ENCODE data around the gene DMKN.

DMKN gene

GRCh38 chr19:35458731-35459391 lies 54.6 kb downstream of the DMKN start:
- no peak for DNase-seq

GRCh38 chr19:35458192-35458591 lies 55.3 kb downstream of the DMKN start:
- no peak for DNase-seq

DNA sequence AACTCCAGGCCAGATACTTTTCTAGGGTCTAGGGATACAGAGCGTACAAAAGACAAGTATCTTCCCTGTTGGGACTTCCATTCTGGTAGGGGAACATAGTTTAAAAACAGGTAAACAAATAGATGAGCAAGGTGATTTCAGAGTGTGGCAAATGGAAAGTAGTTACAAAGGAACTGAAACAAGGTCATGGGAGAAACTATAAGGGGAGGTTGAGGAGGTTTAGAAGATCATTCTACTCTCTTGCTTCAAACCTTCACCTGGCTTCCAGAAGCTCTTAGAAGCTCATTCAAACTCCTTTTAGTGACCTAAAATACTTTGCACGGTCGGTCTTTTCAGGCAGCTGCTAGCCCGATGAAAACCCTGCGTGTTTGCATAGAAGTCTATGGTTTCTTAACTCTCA lies 56.3 kb downstream of the DMKN start:
- DNase-seq, result no peak

- no peak for DNase-seq
These were observed 57.7 kb downstream of the DMKN start for GRCh38 chr19:35455616-35456201.

GRCh38 chr19:35454663-35455062 lies 58.8 kb downstream of the DMKN start:
- no peak for DNase-seq

DNA sequence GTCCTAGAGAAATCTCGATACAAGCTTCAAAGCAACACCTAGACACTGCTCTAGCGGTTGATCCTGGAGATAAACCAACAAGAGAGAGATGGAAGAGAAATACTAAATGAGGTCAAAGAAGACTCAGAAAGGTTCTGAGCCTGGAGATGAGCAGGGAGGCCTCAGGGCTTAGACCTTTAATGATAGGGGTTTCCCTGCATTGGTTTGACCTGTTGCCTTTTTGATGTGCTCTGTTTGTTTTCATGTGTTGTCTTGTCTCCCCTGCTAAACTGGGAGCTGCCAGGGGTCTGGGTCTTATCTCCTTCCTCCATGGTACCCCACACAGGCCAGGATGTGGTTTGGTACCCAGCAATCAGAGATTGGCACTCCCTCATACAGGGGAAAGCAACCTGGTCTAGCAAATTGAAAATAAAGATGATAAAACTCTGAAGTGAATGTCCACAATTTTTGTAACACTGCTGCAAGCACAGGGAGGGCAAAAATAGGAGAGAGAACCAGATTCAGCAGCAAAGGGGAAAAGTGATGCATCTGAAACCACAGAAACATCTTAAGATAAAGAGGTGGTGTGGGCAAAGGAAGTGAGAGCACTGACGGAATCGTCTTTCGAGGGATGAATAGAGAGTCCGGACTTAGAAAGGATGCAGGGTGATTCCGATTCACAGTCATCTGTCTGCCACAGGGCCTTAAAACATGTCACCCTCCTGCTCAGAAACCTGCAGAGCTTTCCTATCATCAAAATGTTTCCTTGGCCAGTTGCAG lies 61.9 kb downstream of the DMKN start:
- no peak for DNase-seq

- DNase-seq, result peak; percentile 6
These were observed 63.9 kb downstream of the DMKN start for GRCh38 chr19:35449359-35450043.

DNA sequence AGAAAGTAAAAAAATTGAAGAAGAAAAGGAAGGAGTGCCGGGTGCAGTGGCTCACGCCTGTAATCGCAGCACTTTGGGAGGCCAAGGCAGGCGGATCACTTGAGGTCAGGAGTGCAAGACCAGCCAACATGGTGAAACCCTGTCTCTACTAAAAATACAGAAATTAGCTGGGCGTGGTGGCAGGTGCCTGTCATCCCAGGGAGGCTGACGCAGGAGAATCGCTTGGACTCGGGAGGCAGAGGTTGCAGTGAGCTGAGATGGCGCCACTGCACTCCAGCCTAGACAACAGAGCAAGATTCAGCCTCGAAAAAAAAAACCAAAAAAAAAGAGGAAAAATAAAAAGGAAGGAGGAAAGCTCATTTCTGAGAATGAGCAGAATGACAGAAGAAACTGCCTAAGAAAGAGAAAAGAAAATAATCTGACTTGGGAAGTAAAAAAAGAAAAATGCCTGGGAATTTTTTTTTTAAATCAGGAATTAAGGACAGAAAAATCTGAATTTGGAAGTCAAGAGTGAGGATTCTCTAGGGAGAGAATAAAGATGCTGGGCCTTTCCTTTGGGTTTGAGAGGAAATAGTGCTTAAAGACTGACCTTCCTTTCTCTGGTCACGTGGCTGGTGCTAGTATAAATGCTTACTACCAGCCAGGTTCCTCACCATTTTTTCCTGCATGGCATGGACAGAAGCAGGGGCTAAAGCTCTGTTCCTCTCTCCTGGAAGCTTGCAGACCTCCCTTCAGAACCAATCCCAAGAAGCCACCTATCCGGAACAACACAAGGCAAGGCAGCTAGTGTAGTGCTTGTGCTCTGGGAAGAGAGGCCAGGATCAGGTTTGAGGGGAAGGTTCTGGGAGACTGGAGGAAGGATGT lies 65.6 kb downstream of the DMKN start, which contains the start of gene FFAR2:
FFAR2 (plus strand) TSS at position 652 of the 864 bp plus-strand sequence. CDS start 1,458 bp downstream, outside the sequence.
- no peak for DNase-seq
